HG03432 (cell line): Measurements from ENCODE around the gene CSRP3.
"Not testable (repeated sequence)": the region's sequence is repeated elsewhere in the genome, so short reads cannot be mapped to it uniquely, and the experiment has no call there.

ENCODE experiments used
- ATAC-seq: cut with Tn5 transposase; IDR thresholded peaks from one replicate; pipeline ENCODE4 v1.9.1; 2021; ENCODE audit warnings: mild to moderate bottlenecking, moderate library complexity; ENCODE audit not compliant: unreplicated experiment

CSRP3 gene

DNA sequence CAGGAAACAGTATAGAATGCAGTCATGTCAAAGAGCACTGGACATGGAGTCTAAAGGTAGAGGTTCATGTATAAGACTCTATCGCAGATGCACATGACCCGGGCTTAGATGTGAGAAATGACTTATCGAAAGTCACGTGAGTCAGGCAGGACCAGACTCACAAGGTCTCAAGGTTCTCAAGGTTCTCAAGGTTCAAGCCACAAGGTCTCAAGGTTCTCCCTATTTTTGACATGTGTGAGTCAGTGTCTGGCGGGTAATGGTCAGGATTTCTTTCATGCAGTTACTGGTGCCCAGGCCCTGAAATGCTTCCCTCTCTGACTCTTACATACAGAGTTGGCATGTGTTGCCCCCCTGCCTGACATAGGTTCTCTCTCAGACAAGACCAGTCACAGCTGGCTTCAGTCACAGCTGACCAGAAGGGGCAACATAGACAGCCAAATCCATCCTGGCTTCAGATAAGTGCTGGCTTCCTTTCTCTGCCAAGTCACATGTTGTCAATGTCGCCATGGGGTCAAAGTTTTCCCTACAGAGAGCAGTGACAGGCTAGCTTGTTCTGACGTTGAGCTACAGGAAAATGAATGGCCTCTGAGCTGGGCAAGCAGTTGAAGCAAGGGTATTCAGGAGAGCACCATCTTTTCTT is 10.1 kb downstream of the CSRP3 start:
- ATAC-seq = no peak

DNA sequence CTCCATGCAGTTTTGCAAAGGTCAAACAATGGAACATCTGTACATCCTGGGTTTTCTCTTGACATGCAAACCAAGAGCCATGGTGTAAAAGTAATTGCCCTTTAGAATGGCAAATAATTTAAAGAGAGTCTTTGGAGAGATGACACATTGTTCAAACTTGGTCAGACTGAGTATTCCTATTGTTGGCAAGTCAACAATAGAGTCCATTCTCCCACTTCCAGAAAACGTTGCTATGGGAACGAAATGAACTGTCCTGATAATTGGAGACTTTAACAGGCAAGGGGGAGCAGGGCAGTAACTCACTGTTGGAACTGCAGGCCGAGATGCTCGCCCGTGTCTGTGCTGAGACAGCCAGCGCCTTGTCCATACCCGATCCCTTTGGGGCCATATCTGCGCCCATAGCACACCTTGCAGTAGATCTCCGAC is 13.9 kb downstream of the CSRP3 start:
- ATAC-seq = no peak

DNA sequence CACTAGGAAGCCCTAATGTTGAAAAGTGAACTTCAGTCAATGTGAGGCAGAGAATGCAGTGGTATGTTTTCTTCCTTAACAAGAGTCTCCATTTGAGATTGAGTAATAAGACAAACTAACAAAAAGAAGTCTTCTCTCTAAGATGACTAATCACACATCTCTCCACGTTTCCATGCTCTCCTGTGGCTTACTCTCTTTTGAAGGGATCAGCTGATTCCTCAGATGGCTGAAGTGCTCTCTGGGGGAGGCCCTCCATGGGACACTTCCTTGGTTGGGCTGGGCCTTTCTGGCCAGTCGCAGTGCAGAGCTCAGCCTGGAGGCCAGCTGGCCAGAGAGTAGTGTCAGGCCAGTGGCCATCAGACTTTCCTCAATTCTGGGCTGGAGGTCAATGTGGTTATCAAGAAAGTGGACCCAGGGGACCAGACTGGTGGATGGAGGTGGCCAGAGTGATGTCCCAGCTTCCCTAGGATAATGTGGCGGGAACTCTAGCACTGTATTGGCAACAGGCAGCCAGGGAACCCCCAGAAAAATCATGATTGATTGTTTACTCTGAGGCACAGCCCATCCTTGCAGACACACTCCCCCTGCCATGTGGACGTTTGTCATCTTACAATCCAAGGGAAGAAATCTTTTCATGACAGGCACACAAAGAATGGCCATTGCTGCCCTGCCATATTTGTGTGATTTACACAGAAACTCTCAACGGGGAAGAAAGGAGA is 14.5 kb downstream of the CSRP3 start:
- ATAC-seq = no peak

DNA sequence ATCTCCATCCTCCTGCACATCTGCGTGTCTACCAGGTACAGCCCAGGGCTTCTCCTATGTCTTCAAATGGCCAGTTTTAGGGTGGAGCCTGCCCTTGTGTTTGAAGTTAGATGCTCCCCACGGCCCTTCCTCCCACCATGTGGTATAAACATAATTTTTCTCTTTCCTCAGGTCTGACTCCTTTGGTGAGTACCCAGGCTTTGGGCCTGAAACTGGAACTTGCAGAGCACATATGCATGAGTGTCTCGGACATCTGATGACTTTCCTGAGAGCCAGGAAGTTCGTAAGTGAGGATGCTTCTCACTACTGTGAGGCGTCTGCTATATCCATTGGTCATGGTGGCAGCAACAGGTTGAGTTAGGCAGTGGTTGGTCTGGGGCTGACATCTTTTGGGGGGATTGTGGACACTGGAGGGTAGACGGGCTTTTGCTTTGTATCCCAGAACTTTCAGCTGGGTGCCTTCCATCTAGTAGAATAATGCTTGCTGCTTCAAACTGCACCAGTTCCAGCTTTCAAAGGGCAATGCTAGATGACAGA is 16.2 kb downstream of the CSRP3 start:
- ATAC-seq = no peak

DNA sequence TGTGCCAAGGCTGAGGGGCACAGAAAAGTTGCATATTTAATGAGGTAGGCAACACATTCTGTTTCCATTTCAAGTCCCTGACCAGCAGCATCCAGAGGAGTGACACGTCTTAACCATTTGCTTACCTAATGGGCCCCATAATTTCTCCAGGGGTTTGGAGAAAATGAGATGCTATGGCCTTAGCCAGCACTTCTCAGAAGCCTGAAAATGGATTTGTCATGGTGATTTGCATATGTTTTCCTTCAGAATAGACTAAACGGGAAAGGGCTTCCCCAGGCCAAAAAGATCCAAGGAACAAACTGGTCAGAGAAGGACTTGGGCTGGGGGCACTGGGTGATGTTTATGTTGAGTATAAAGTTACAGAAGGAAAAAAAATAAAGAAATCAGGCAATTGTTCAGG is 16.7 kb downstream of the CSRP3 start:
- ATAC-seq = no peak

DNA sequence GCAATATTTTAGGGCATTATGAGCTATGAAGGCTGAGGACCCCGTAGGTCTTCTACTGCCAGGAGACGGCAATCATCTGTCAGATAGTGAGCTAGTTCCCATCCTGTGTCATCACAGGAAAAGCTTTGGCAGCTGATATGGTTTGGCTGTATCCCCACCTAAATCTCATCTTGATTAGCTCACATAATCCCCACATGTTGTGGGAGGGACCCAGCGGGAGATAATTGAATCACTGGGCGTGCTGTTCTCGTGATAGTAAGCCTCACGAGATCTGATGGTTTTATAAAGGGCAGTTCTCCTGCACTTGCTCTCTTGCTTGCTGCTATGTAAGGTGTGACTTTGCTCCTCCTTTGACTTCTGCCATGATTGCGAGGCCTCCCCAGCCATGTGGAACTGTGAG is 18.1 kb downstream of the CSRP3 start:
- ATAC-seq = no peak

DNA sequence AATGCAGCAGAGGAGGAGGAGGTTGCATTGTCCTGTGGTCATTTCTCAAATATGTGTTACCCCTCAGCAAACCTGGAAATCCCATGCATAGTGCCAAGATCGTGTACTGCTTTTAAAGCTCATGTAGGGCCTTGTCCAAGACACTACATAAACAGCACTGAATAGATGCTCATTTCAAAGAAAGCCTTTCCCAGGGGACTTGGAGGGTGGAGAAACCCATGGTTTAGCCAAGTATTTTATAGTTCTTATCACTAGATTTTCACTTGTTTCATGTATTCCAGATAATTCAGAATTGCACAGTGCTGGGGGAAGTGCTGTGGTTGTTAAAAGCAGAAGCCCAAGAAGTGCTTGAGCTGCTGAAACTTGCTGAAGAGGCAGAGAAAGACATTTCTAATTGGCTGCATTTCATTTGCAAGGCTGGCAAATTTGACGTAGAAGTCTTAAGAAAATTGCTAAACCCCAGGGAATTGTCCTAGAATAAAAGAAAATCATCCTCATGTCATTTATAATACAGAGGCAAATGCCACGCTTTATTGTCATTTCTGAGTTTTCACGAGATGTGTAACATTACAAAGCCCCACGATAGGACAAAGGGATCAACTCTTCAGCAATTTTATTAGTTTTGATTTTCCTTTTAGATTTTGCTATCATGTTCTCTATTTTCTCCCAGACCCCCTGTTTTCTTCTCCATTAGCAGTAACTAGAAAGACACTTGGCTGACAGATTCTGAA is 20.1 kb downstream of the CSRP3 start:
- no peak for ATAC-seq

DNA sequence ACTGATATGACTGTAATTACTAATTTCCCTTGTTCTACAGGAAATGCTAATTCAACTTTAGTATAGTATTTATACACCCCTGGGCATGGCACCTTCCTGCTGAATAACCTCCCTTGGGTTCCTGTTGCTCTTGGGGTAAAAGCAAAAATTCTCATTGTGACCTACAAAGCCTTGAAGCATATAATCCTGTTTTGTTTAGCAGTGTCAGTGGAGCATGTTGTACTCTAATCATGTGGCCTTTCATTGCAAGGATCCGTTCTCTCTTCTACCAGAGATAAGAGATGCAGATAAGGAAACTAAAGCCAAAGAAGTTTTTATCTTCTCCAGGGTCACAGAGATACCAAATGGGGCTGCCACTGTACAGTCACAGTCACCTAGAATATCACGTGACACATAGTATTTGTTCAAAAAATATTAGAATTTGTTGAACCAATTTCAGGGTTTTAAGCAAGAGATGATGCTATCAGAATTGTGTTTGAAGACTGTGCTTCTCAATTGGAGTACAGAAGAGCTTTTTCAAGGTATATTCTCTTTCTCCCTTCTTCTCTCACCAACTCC is 25.1 kb downstream of the CSRP3 start:
- ATAC-seq = no peak

DNA sequence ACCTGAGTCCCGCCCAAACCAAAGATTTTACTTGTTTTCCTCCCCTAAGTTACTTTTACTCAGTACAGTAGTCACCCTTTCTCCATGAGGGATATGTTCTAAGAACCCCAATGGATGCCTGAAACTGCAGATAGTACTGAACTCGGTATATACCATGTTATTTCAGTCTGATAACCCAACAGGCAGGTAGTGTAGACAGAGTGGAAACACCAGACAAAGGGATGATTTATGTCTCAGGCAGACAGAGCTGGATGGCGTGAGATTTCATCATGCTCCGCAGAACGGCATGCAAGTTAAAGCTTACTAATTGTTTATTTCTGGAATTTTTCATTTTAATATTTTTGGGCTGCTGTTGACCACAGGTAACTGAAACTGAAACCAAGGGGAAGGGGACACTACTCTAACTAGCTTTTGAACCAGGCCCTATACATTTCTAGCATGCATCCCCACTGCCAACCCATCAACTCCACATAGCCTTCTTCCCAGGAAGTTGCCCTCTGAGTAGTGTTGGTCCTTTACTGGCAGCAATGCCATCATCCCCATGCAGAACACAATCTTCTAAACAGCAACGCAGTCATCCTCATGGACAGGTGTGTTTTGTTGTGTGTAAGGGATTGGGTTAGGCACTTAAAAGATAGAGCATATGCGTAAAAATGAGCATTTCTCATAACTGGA is 27.7 kb downstream of the CSRP3 start:
- ATAC-seq = no peak

DNA sequence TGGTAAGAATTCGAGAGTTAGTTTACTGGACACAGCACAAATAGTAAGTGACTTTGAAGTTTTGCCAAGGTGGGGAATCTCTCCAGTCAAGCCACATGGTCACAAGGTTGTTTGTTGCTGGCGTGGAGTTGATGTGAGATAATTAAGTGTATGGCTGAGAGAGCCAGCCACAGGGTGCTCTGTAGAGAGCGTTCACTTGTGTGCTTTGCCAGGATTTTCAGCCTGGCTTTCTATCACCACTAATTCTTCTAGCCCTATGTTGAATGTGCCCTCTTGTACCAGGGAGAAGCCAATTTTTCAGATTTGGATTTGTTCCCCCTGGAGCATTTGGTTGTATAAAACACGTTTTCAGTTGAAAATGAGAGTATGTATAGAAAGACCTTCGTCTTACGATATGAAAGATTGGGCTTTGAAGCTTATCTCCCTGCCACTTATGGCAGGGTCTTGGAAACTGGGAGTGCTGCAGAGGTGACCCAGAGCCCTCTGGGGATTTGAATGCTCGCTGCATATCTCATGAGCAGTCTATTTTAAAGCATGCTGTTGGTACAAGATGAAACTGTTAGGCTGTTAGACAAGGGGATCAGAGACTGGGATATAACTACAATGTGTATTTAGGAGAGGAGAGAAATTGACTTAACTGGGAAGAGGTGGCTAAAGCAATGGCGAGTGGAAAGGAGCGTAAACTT is 28.6 kb downstream of the CSRP3 start:
- no peak for ATAC-seq

DNA sequence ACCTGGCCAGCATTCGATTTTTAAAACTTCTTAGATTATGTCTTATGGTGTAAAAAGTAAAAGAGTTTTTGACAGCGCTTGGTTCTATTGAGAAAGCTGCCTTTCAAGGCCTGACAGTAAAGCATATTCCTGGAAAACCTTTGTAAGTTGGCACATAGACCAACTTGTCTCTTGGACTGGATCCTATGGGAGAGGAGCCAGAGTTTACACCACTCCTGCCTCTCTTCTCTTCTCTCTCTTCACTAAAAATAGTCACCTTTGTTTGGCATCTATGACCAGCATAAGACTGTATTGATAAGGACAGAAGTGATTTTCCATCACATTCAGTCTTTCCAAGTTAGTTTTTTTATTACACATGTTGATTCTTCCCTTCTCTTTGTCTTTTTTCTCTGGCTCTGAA is 33.7 kb downstream of the CSRP3 start:
- no peak for ATAC-seq

DNA sequence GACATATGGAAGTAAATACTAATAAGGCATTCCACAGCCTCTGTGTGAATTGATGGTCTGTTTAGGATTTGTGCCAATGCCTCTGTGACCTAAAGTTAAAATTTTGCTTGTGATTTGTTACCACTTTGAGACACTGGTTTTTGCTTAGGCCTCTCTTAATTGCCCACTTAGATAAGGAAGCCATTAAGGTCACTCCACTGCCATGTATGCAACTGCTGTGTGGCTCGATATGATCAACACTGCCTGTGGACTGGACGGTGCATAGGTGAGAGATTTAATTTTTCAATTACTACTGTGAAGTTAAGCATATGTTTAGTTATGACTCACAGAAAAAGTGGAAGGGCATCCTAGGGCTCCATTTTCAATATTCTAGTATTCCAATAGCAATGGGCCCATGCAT is 36.9 kb downstream of the CSRP3 start:
- no peak for ATAC-seq

DNA sequence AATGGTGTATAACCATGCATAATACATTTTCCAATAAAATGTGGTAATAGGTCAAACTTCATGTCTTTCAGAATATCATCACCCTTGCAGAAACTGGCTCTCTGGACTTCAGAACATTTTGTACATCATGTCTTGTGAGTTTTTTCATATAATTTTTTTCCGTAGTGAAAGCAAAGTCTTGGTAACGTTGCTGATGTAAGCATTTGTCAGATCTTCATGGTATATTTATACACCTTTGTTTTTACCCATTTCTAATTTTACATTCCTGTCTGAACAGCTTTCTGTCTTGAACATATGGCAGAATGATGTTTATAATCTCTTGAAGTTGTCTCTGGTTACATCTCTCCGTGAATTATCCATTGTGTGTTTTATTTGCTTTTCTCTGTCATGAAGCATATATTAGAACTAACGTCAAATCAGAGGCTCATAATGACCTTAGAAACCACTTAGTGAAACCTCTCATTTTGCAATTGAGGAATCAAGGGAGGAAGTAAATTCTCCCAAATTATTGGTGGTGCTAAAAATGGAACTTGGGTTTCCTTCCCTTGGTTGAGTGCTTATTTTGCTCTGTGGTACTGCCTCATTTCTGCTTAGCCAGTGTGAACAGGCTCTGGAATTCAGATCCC is 37.4 kb downstream of the CSRP3 start:
- ATAC-seq = no peak

DNA sequence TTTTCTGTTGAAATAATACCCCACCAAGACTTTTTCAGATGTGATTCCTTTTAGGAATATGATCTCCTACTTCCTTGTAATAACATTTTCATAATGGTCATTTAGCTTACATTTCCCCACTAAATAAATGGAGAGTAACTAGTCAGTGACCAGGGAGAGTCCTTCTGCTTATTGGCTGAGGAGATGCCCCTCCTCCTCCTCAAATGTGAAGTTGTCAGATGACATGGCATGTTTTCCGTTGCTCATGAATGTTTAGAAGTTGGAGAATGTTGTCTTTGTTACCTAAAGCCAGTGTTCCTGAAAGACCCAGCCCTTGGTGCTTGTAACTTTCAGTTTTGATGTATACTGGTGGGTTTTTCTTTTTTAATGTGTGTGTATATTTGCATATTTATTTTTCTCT is 38.2 kb downstream of the CSRP3 start:
- no peak for ATAC-seq

DNA sequence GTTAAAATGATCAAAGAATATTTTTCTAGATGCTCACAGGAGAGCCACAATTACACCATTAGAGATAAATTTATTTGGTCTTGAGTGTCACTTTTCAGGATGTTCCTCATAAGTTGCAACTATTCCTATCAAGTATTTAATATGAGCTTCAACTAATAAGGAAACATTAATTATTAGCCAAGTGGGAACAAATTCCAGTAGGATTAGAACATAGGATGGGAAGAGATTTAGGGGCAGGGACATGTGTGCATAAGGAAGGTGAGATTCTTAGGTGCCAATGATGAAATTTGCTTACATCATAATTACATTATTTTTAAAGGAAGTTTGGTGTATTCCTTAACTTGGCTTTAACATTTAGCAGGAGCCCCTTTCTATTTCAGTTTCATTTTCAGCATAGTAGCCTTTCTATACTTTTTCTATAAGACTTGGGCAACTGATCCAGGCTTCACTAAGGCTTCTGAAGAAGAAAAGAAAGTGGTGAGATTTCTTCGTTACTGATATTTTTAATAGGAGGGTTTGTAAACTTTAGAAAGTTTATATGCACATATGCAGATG is 38.8 kb downstream of the CSRP3 start:
- ATAC-seq = no peak

DNA sequence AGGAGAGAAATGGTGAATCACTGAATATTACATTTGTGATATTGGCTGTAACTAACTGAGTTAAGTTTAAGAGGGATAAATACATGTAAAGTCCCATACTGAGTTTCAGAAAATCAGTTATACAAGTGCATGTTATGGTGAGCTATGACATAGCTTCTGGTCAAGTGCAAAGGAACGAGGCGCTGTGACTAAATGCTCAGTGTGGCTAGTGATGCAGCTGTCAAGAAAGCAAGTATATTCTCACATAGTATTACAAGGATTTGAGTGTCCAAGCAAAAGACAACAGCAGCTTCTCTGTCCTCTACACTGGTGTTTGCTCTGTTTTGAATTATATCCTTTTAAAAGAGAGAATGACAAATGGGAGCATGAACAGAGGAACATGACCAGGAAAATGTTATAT is 40.1 kb downstream of the CSRP3 start:
- ATAC-seq = no peak

DNA sequence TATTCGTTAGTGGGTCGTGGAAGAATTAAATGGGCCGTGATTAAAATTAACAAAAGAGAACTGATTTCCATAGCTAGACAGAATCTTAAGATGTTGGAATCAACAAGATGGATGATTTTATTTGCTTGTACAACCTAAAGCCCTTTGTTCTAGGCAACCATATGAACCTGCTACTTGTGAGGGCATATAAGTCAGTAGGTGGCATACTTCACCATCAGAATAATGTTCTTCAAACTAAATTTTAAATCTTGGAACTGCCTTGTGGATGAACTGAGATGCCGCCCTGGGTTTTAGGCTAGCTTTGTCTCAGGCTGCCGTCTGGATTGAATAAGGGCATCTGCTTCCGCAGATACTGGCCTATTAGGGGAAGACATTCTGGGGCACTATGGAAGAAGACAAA is 40.9 kb downstream of the CSRP3 start:
- ATAC-seq = no peak

DNA sequence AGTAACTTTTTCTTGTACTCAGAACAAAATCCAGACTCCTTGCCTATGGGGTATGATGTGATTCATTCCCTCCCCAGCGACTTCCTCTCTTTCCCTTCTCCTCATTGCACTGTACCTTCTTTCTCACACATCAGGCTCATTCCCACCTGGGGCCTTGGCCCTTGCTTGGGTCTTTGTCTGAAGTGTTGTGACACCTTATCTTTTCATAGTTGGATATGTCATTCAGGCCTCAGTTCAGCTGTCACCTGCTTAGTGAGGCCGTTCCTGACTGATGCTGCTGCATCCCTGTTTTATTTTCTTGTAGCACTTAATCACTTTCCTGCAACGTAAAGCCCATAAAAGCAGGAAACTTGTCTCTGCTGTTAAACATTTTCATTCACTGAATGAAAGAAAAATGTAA is 44.9 kb downstream of the CSRP3 start:
- no peak for ATAC-seq

DNA sequence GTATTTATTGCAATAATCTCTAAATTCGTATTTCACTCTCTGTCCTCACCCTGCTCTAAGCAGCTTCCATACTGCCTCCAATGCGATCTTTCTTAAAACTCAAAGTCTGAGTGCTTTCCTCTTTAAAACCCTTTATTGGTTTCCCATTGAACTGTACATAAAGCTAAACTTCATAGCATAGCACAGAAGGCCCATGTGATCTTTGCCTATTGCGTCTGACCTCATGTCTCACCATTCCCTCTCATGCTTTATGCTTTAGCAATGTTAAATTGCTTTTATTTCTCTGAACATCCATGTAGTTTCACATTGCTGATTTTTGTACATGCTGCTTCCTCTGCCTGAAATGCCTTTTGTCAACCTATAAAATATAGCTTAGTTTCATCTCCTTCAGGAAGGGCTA is 56.5 kb downstream of the CSRP3 start:
- no peak for ATAC-seq

DNA sequence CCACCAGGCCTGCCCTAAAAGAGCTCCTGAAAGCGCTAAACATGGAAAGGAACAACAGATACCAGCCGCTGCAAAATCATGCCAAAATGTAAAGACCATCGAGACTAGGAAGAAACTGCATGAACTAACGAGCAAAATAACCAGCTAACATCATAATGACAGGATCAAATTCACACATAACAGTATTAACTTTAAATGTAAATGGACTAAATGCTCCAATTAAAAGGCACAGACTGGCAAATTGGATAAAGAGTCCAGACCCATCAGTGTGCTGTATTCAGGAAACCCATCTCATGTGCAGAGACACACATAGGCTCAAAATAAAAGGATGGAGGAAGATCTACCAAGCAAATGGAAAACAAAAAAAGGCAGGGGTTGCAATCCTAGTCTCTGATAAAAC is 64.9 kb downstream of the CSRP3 start:
- not testable (repeated sequence) for ATAC-seq
